GM12874 (cell line): ENCODE data around the gene PHF10.

ENCODE experiments used
- CTCF ChIP-seq: IDR thresholded peaks from 2 replicates; pipeline ENCODE4 v1.5.1; 2011; ENCODE audit warnings: low read depth, mild to moderate bottlenecking, control low read depth, low read length, moderate library complexity; ENCODE audit not compliant: insufficient read depth

The PHF10 gene

GRCh38 chr6:169751242-169752073, 27.2 kb upstream of the PHF10 start, which contains the start of the genes DYNLT2 and ERMARD:
Gene DYNLT2, minus strand, starts transcription at chr6:169751572. Its CDS starts 114 bp downstream, at chr6:169751458.
Gene ERMARD, plus strand, starts transcription at chr6:169751622. Its CDS starts 36 bp downstream, at chr6:169751658.
- TF ChIP-seq CTCF, result no peak

- TF ChIP-seq CTCF, result no peak
These were observed 22.3 kb upstream of the PHF10 start for GRCh38 chr6:169746556-169746955.

GRCh38 chr6:169745405-169745804, 21.1 kb upstream of the PHF10 start:
- TF ChIP-seq CTCF, result no peak

GRCh38 chr6:169741344-169741743, 17.0 kb upstream of the PHF10 start:
- no peak for TF ChIP-seq CTCF

- TF ChIP-seq CTCF, result no peak
These were observed 14.8 kb upstream of the PHF10 start for GRCh38 chr6:169738976-169739529.

GRCh38 chr6:169738204-169738975, 14.1 kb upstream of the PHF10 start:
- no peak for TF ChIP-seq CTCF

GRCh38 chr6:169729961-169730360, 5.7 kb upstream of the PHF10 start:
- no peak for TF ChIP-seq CTCF
